GM04503 (cell line): ENCODE data around the gene MMGT1.

Experiments
- DNase-seq: peaks from one replicate; pipeline ENCODE4 v3.0.0-alpha.2; 2012; ENCODE audit warnings: low read depth

Gene MMGT1

GRCh38 chrX:135973548-135974278, at the start of gene MMGT1:
Gene MMGT1 (minus strand): TSS chrX:135973988. CDS start chrX:135973675, 313 bp downstream.
- peak; percentile 42 for DNase-seq

- DNase-seq: no peak
Observed at GRCh38 chrX:136021903-136022302, 48.1 kb upstream of the MMGT1 start.

- no peak for DNase-seq
Observed at GRCh38 chrX:136021160-136021559, 47.4 kb upstream of the MMGT1 start.

- DNase-seq: no peak
Observed at GRCh38 chrX:136019226-136019625, 45.4 kb upstream of the MMGT1 start.

GRCh38 chrX:136016881-136017280, 43.1 kb upstream of the MMGT1 start:
- DNase-seq: no peak

- no peak for DNase-seq
Observed at GRCh38 chrX:136015016-136015415, 41.2 kb upstream of the MMGT1 start.

- DNase-seq: no peak
Observed at GRCh38 chrX:135988245-135988644, 14.5 kb upstream of the MMGT1 start.

- no peak for DNase-seq
Observed at GRCh38 chrX:135985973-135986310, 12.2 kb upstream of the MMGT1 start.

GRCh38 chrX:135985157-135985972, 11.6 kb upstream of the MMGT1 start, which contains the start of gene SLC9A6:
Gene SLC9A6 (plus strand): TSS chrX:135985435. CDS start chrX:135985659, 224 bp downstream.
- DNase-seq: no peak

- no peak for DNase-seq
Observed at GRCh38 chrX:135984791-135985156, 11.0 kb upstream of the MMGT1 start.

GRCh38 chrX:135984256-135984655, 10.5 kb upstream of the MMGT1 start:
- DNase-seq: no peak

GRCh38 chrX:135982860-135983259, 9.1 kb upstream of the MMGT1 start:
- no peak for DNase-seq

GRCh38 chrX:135981668-135982067, 7.9 kb upstream of the MMGT1 start:
- DNase-seq: no peak

GRCh38 chrX:135981010-135981409, 7.2 kb upstream of the MMGT1 start:
- no peak for DNase-seq

- peak; percentile 38 for DNase-seq
Observed at GRCh38 chrX:135977611-135978010, 3.8 kb upstream of the MMGT1 start.

- no peak for DNase-seq
Observed at GRCh38 chrX:135975421-135975820, 1.6 kb upstream of the MMGT1 start.

GRCh38 chrX:135974279-135974856, 580 bp upstream of the MMGT1 start:
- no peak for DNase-seq

GRCh38 chrX:135973025-135973547, 702 bp downstream of the MMGT1 start:
- no peak for DNase-seq

GRCh38 chrX:135951291-135951690, 22.5 kb downstream of the MMGT1 start:
- no peak for DNase-seq

GRCh38 chrX:135944486-135944885, 29.3 kb downstream of the MMGT1 start:
- no peak for DNase-seq

GRCh38 chrX:135931644-135932487, 41.9 kb downstream of the MMGT1 start:
- DNase-seq: no peak

GRCh38 chrX:135927897-135928296, 45.9 kb downstream of the MMGT1 start:
- DNase-seq: no peak
